ENCODE results near the gene BCOR. TPM values are rescaled to one million over a fixed set of nuclear protein-coding genes. Genes with fewer than 3 reads are reported as not detected.
A peak's percentile ranks its signal among the peaks of the same experiment; 100 is the strongest.

BCOR gene
- total RNA-seq, 4 donors from 2014 or later: 12.0 to 20.1 (median 17.4) TPM

- Histone ChIP-seq H3K27ac (no peak overlapping the region), H3K36me3 (no peaks in the 10 kb centered on the region), H3K9me3 (no peaks in the 10 kb centered on the region), H3K27me3 (no peaks in the 10 kb centered on the region), H3K4me3 (no peak overlapping the region), H3K4me1 (peaks cover 0 to 16% (median 0%) of the 10 kb centered on the region in 3 donors)
- 87% methylated on average over 7 of the region's 10 CpGs; no CpG with 5 or more reads in 1 of the 2 donors for WGBS, 2 donors
- intact Hi-C loops (cut with DNase I): no loop called here
- no peak for TF ChIP-seq POLR2A (IDR thresholded peaks at IDR 0.05)
- no peak for DNase-seq
Observed at GRCh38 chrX:40122487-40122886, 24.7 kb upstream of the BCOR start.

- no peak for DNase-seq
- Histone ChIP-seq H3K4me3 (no peak overlapping the region), H3K9me3 (no peaks in the 10 kb centered on the region), H3K4me1 (peaks cover 0 to 16% (median 0%) of the 10 kb centered on the region in 3 donors), H3K27me3 (no peaks in the 10 kb centered on the region), H3K36me3 (no peaks in the 10 kb centered on the region), H3K27ac (peak overlapping the region in 2 of 4 donors; percentile 14 to 25)
- TF ChIP-seq CTCF (IDR thresholded peaks at IDR 0.05) (no peak), POLR2A (IDR thresholded peaks at IDR 0.05) (no peak)
- intact Hi-C loops (cut with DNase I): no loop called here
- 69 to 86% methylated on average over 5 of the region's 5 CpGs for WGBS, 2 donors
Observed at GRCh38 chrX:40121618-40122017, 23.9 kb upstream of the BCOR start.

DNA sequence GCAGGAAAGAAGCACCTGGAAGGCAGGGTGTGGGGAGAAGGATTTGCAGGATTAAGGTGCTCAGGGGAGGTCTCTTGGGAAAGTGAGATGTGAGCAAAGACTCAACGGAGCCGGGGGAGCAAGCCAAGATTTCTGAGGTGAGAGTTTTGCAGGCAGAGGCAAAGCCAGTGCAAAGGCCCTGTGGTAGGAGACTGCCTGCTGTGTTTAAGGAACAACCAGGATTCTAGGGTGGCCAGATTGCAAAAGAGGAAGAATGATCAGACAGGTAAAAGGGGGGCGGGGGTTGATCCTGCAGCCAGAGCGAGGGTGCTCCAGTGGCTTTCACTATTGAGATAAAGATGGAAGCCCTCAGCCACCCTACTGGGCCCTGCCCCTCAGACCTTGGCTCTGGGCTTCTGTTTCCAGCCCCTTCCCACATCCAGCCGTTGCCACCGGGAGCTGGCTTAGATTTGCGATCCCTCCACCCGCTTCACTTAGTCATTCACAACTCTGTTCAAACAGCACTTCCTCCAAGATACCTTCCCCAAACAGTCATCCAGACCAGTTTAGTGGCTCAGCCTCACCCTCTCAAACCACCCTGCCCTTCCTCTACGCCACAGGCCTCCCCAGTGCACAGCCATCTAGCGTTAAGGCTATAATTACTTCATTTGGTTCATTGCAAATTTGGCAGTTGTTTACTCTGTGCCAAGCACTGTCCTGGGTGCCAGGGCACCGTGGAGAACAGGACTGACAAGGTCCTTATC is 23.3 kb upstream of the BCOR start:
- H3K4me3 ChIP-seq: no peak overlapping the region
- WGBS, 2 donors: 60 to 77% methylated on average over 4 to 11 of the region's 11 CpGs
- intact Hi-C loops (cut with DNase I): no loop called here
- no peak for TF ChIP-seq CTCF (IDR thresholded peaks at IDR 0.05)
- TF ChIP-seq POLR2A (IDR thresholded peaks at IDR 0.05): no peak
- H3K9me3 ChIP-seq: no peaks in the 10 kb centered on the region
- peaks cover 0 to 16% (median 0%) of the 10 kb centered on the region in 3 donors for H3K4me1 ChIP-seq
- DNase-seq: no peak
- H3K27ac ChIP-seq: peak overlapping the region in 2 of 4 donors; percentile 14 to 70
- no peaks in the 10 kb centered on the region for H3K36me3 ChIP-seq
- H3K27me3 ChIP-seq: no peaks in the 10 kb centered on the region

GRCh38 chrX:40117715-40118285 is 20.0 kb upstream of the BCOR start:
- H3K4me3 ChIP-seq: no peak overlapping the region
- H3K27ac ChIP-seq: no peak overlapping the region
- 68 to 86% methylated on average over 6 of the region's 6 CpGs for WGBS, 2 donors
- H3K9me3 ChIP-seq: no peaks in the 10 kb centered on the region
- peaks cover 0 to 16% (median 0%) of the 10 kb centered on the region in 3 donors for H3K4me1 ChIP-seq
- no peak for DNase-seq
- intact Hi-C loops (cut with DNase I): no loop called here
- no peaks in the 10 kb centered on the region for H3K27me3 ChIP-seq
- H3K36me3 ChIP-seq: no peaks in the 10 kb centered on the region
- no peak for TF ChIP-seq POLR2A (IDR thresholded peaks at IDR 0.05)
- TF ChIP-seq CTCF (IDR thresholded peaks at IDR 0.05): no peak

DNA sequence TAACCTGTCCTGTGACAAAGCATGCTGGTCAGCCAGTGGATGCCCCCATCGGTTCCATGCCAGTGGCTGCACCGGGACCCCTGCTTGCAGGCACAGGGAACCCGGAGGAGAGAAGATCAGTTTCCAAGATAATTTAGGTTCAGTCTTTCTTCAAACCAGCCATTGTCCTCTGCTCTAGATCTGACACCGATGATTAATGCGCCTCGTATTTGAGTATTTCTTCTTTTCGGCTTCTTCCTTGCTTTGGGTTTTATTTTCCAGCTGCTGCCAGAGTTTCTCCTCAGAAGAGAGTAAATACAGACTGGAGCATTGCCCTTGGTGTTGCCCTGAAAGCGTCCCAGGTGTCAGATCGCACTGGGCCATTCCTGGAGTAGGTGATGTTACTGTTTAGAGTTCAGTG is 19.2 kb upstream of the BCOR start:
- H3K4me1 ChIP-seq: peaks cover 0 to 15% (median 0%) of the 10 kb centered on the region in 3 donors
- no peak overlapping the region for H3K27ac ChIP-seq
- no peaks in the 10 kb centered on the region for H3K27me3 ChIP-seq
- H3K4me3 ChIP-seq: no peak overlapping the region
- DNase-seq: no peak
- H3K36me3 ChIP-seq: no peaks in the 10 kb centered on the region
- TF ChIP-seq POLR2A (IDR thresholded peaks at IDR 0.05): no peak
- no peak for TF ChIP-seq CTCF (IDR thresholded peaks at IDR 0.05)
- no peaks in the 10 kb centered on the region for H3K9me3 ChIP-seq
- 81 to 100% methylated on average over 5 to 8 of the region's 9 CpGs for WGBS, 2 donors
- intact Hi-C loops (cut with DNase I): no loop called here
